ENCODE results near the gene FBXL13. TPM values are rescaled to one million over a fixed set of nuclear protein-coding genes. Genes with fewer than 3 reads are reported as not detected.
A peak's percentile ranks its signal among the peaks of the same experiment; 100 is the strongest.

The FBXL13 gene
- total and polyA plus RNA-seq, 2 donors from 2014 or later = 1.5 to 4.8 TPM

- intact Hi-C loops (cut with DNase I) = no loop called here
- no peak for FAIRE-seq
- H3K27ac ChIP-seq (ENCODE audit: low read depth in 2 of 2, low read length in 2 of 2) = no peak overlapping the region
- no peak for TF ChIP-seq CTCF (IDR thresholded peaks at IDR 0.05; ENCODE audit: borderline replicate concordance, extremely low read depth, insufficient read depth)
- no peaks in the 10 kb centered on the region for H3K27me3 ChIP-seq (ENCODE audit: control insufficient read depth, insufficient read depth, low read length)
- peak in 4 of 5 donors; percentile 35 to 75 (median 48) for DNase-seq
- H3K9me3 ChIP-seq (ENCODE audit: control insufficient read depth in 2 of 3, insufficient read depth in 1 of 3, low read length in 3 of 3) = no peaks in the 10 kb centered on the region
- peaks cover 0 to 8% (median 0%) of the 10 kb centered on the region in 3 donors for H3K4me1 ChIP-seq (ENCODE audit: control insufficient read depth in 2 of 3, insufficient read depth in 2 of 3, low read depth in 1 of 3, low read length in 3 of 3)
- no peaks in the 10 kb centered on the region for H3K36me3 ChIP-seq (ENCODE audit: control insufficient read depth in 2 of 3, insufficient read depth in 3 of 3, low read length in 3 of 3)
- no peak overlapping the region for H3K9ac ChIP-seq (ENCODE audit: low read length in 3 of 3)
- H3K4me3 ChIP-seq (ENCODE audit: low read length in 3 of 3) = peak overlapping the region in 1 of 3 donors; percentile 17
Observed at GRCh38 chr7:102860351-102860811, 214.2 kb downstream of the FBXL13 start.

- DNase-seq (peak in 1 of 5 donors; percentile 20), FAIRE-seq (no peak)
- Histone ChIP-seq H3K4me3 (ENCODE audit: low read length in 3 of 3) (no peak overlapping the region), H3K9me3 (ENCODE audit: control insufficient read depth in 2 of 3, insufficient read depth in 1 of 3, low read length in 3 of 3) (no peaks in the 10 kb centered on the region), H3K4me1 (ENCODE audit: control insufficient read depth in 2 of 3, insufficient read depth in 2 of 3, low read depth in 1 of 3, low read length in 3 of 3) (peaks cover 0 to 8% (median 0%) of the 10 kb centered on the region in 3 donors), H3K27me3 (ENCODE audit: control insufficient read depth, insufficient read depth, low read length) (no peaks in the 10 kb centered on the region), H3K36me3 (ENCODE audit: control insufficient read depth in 2 of 3, insufficient read depth in 3 of 3, low read length in 3 of 3) (no peaks in the 10 kb centered on the region), H3K27ac (ENCODE audit: low read depth in 2 of 2, low read length in 2 of 2) (no peak overlapping the region), H3K9ac (ENCODE audit: low read length in 3 of 3) (no peak overlapping the region)
- TF ChIP-seq CTCF (IDR thresholded peaks at IDR 0.05; ENCODE audit: borderline replicate concordance, extremely low read depth, insufficient read depth) = no peak
- intact Hi-C loops (cut with DNase I) = no loop called here
Observed at GRCh38 chr7:102859799-102860125, 214.8 kb downstream of the FBXL13 start.

GRCh38 chr7:102859084-102859798 lies 215.4 kb downstream of the FBXL13 start:
- Histone ChIP-seq H3K4me3 (ENCODE audit: low read length in 3 of 3) (no peak overlapping the region), H3K27me3 (ENCODE audit: control insufficient read depth, insufficient read depth, low read length) (no peaks in the 10 kb centered on the region), H3K4me1 (ENCODE audit: control insufficient read depth in 2 of 3, insufficient read depth in 2 of 3, low read depth in 1 of 3, low read length in 3 of 3) (peaks cover 0 to 8% (median 0%) of the 10 kb centered on the region in 3 donors), H3K9me3 (ENCODE audit: control insufficient read depth in 2 of 3, insufficient read depth in 1 of 3, low read length in 3 of 3) (no peaks in the 10 kb centered on the region), H3K27ac (ENCODE audit: low read depth in 2 of 2, low read length in 2 of 2) (no peak overlapping the region), H3K36me3 (ENCODE audit: control insufficient read depth in 2 of 3, insufficient read depth in 3 of 3, low read length in 3 of 3) (no peaks in the 10 kb centered on the region), H3K9ac (ENCODE audit: low read length in 3 of 3) (no peak overlapping the region)
- intact Hi-C loops (cut with DNase I) = no loop called here
- no peak for FAIRE-seq
- TF ChIP-seq CTCF (IDR thresholded peaks at IDR 0.05; ENCODE audit: borderline replicate concordance, extremely low read depth, insufficient read depth) = no peak
- peak in 1 of 5 donors; percentile 29 for DNase-seq

Data from kidney (tissue), 14 donors.